HepG2 (cell line): ENCODE results near the gene DNAAF3. TPM values are rescaled to one million over a fixed set of nuclear protein-coding genes. Genes with fewer than 3 reads are reported as not detected.

Source experiments
- GATAD1 ChIP-seq: IDR thresholded peaks from 2 replicates; pipeline ENCODE4 v1.6.1; 2016; ENCODE audit warnings: missing genetic modification reagents, missing compliant biosample characterization
- HHEX ChIP-seq: IDR thresholded peaks from 2 replicates; pipeline ENCODE4 v1.6.1; 2016; ENCODE audit warnings: control low read depth
- HMGXB4 ChIP-seq, 2 experiments: sonication (generic) in 1 of 2; formaldehyde crosslinking in 1 of 2; IDR thresholded peaks; 2 replicates each; pipeline versions ENCODE4 v1.4.0 to v1.6.1; 2018 to 2020; ENCODE audit warnings: missing genetic modification reagents in 2 of 2, borderline replicate concordance in 1 of 2, low read depth in 1 of 2, mild to moderate bottlenecking in 1 of 2, missing biosample characterization in 1 of 2
- NFYB ChIP-seq: sonication (generic); formaldehyde crosslinking; IDR thresholded peaks from 2 replicates; pipeline ENCODE4 v1.4.0; 2020; ENCODE audit warnings: missing genetic modification reagents
- PITX1 ChIP-seq: sonication (generic); formaldehyde crosslinking; IDR thresholded peaks from 2 replicates; pipeline ENCODE4 v1.5.1; 2020; ENCODE audit warnings: mild to moderate bottlenecking, missing genetic modification reagents
- RBM22 ChIP-seq: fragments of 200-400 bp; formaldehyde crosslinking; optimal IDR thresholded peaks from 2 replicates; pipeline ENCODE3; 2017; ENCODE audit warnings: mild to moderate bottlenecking, low read length, moderate library complexity
- RFX3 ChIP-seq: IDR thresholded peaks from 2 replicates; pipeline ENCODE4 v1.6.1; 2016; ENCODE audit warnings: missing biosample characterization, missing genetic modification reagents
- RFX5 ChIP-seq: IDR thresholded peaks from 2 replicates; pipeline ENCODE4 v1.6.1; 2011; ENCODE audit warnings: low read depth, low read length, improper control_type of control experiment
- SALL1 ChIP-seq: sonication (generic); formaldehyde crosslinking; IDR thresholded peaks from 2 replicates; pipeline ENCODE4 v1.8.0; 2022; ENCODE audit warnings: mild to moderate bottlenecking, missing genetic modification reagents
- SP2 ChIP-seq: sonication (generic); formaldehyde crosslinking; IDR thresholded peaks from 2 replicates; pipeline ENCODE4 v1.5.1; 2020; ENCODE audit warnings: mild to moderate bottlenecking, missing genetic modification reagents
- SP4 ChIP-seq: sonication (generic); formaldehyde crosslinking; IDR thresholded peaks from 2 replicates; pipeline ENCODE4 v1.8.1; 2023; ENCODE audit warnings: mild to moderate bottlenecking, missing genetic modification reagents
- SPEN ChIP-seq: sonication (generic); formaldehyde crosslinking; IDR thresholded peaks from 2 replicates; pipeline ENCODE4 v1.5.1; 2020; ENCODE audit warnings: low read depth, mild to moderate bottlenecking, missing genetic modification reagents
- YEATS4 ChIP-seq: sonication (generic); formaldehyde crosslinking; IDR thresholded peaks from 2 replicates; pipeline ENCODE4 v1.4.0; 2020; ENCODE audit warnings: missing genetic modification reagents, borderline replicate concordance
- ZNF549 ChIP-seq: sonication (generic); formaldehyde crosslinking; IDR thresholded peaks from 2 replicates; pipeline ENCODE4 v1.5.0; 2020; ENCODE audit warnings: missing genetic modification reagents
- ZNF772 ChIP-seq: sonication (generic); formaldehyde crosslinking; IDR thresholded peaks from 2 replicates; pipeline ENCODE4 v1.5.0; 2020; ENCODE audit warnings: mild to moderate bottlenecking, missing genetic modification reagents
- ZNF784 ChIP-seq: sonication (generic); formaldehyde crosslinking; IDR thresholded peaks from 2 replicates; pipeline ENCODE4 v1.5.1; 2020; ENCODE audit warnings: missing genetic modification reagents, mild to moderate bottlenecking, borderline replicate concordance
- polyA plus RNA-seq, 8 experiments: library from polyadenylated mRNA; depleted of rRNA in 3 of 8; stranded (reverse) in 7 of 8; unstranded in 1 of 8; fragments of >200 nt; fragmentation: Illumina TruSeq in 4 of 8; extraction: Trizol in 4 of 8; gene quantifications; 2 replicates each; pipeline versions ENCODE4 v1.2.1 to v1.2.3, GENCODE V29; 2011 to 2016; ENCODE audit warnings: low read depth in 4 of 8, missing spikeins in 1 of 8, mixed read lengths in 1 of 8; ENCODE audit not compliant: insufficient read depth in 1 of 8
- total RNA-seq, 5 experiments: library from RNA; depleted of rRNA; stranded (reverse); fragments of >200 nt; fragmentation: Illumina TruSeq; extraction: Trizol; gene quantifications; 2 replicates each; pipeline ENCODE4 v1.2.3, GENCODE V29; 2016; ENCODE audit warnings: low read depth in 1 of 5
- TF ChIP-seq, protein P1 (sequence below): sonication (generic); formaldehyde crosslinking; IDR thresholded peaks from 2 replicates; pipeline ENCODE4 v1.4.0; 2020; ENCODE audit warnings: low read depth, missing genetic modification reagents
- TF ChIP-seq, protein P2 (sequence below): sonication (generic); formaldehyde crosslinking; IDR thresholded peaks from 2 replicates; pipeline ENCODE4 v1.5.1; 2020; ENCODE audit warnings: mild to moderate bottlenecking, missing genetic modification reagents
- TF ChIP-seq, protein P3 (sequence below): sonication (generic); formaldehyde crosslinking; IDR thresholded peaks from 2 replicates; pipeline ENCODE4 v1.8.1; 2023; ENCODE audit warnings: mild to moderate bottlenecking, moderate library complexity, missing genetic modification reagents

DNAAF3 gene
- total and polyA plus RNA-seq, 2 of the 13 experiments (the other 11 are each of a cell fraction or from before 2014, with no cell fraction given): 0.30 to 0.40 TPM

GRCh38 chr19:55166530-55167268 is at the start of gene DNAAF3 (continued):
- TF ChIP-seq RFX5: peak; percentile 63; the same call in 1 of the 2 replicates
- peak; percentile 79 for TF ChIP-seq RBM22
- peak; percentile 16; the same call in 1 of the 2 replicates for TF ChIP-seq ZNF772 (CRISPR knock-in tag)
- peak; percentile 6; the same call in 1 of the 2 replicates for TF ChIP-seq SALL1 (CRISPR knock-in tag)
- peak; percentile 97 for TF ChIP-seq SP4
- TF ChIP-seq SPEN (CRISPR knock-in tag): no peak
- TF ChIP-seq NFYB (CRISPR knock-in tag): peak; percentile 97
- TF ChIP-seq, protein P1, sequence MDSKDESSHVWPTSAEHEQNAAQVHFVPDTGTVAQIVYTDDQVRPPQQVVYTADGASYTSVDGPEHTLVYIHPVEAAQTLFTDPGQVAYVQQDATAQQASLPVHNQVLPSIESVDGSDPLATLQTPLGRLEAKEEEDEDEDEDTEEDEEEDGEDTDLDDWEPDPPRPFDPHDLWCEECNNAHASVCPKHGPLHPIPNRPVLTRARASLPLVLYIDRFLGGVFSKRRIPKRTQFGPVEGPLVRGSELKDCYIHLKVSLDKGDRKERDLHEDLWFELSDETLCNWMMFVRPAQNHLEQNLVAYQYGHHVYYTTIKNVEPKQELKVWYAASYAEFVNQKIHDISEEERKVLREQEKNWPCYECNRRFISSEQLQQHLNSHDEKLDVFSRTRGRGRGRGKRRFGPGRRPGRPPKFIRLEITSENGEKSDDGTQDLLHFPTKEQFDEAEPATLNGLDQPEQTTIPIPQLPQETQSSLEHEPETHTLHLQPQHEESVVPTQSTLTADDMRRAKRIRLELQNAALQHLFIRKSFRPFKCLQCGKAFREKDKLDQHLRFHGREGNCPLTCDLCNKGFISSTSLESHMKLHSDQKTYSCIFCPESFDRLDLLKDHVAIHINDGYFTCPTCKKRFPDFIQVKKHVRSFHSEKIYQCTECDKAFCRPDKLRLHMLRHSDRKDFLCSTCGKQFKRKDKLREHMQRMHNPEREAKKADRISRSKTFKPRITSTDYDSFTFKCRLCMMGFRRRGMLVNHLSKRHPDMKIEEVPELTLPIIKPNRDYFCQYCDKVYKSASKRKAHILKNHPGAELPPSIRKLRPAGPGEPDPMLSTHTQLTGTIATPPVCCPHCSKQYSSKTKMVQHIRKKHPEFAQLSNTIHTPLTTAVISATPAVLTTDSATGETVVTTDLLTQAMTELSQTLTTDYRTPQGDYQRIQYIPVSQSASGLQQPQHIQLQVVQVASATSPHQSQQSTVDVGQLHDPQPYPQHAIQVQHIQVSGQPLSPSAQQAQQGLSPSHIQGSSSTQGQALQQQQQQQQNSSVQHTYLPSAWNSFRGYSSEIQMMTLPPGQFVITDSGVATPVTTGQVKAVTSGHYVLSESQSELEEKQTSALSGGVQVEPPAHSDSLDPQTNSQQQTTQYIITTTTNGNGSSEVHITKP: peak; percentile 100
- TF ChIP-seq, protein P2, sequence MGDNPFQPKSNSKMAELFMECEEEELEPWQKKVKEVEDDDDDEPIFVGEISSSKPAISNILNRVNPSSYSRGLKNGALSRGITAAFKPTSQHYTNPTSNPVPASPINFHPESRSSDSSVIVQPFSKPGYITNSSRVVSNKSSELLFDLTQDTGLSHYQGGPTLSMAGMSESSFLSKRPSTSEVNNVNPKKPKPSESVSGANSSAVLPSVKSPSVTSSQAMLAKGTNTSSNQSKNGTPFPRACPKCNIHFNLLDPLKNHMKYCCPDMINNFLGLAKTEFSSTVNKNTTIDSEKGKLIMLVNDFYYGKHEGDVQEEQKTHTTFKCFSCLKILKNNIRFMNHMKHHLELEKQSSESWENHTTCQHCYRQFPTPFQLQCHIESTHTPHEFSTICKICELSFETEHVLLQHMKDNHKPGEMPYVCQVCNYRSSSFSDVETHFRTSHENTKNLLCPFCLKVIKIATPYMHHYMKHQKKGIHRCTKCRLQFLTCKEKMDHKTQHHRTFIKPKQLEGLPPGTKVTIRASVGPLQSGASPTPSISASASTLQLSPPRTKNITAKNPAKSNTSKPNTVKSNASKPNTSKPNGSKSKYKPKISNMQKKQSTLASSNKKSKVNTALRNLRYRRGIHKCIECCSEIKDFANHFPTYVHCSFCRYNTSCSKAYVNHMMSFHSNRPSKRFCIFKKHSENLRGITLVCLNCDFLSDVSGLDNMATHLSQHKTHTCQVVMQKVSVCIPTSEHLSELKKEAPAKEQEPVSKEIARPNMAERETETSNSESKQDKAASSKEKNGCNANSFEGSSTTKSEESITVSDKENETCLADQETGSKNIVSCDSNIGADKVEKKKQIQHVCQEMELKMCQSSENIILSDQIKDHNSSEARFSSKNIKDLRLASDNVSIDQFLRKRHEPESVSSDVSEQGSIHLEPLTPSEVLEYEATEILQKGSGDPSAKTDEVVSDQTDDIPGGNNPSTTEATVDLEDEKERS: no peak; the same call in 1 of the 2 replicates
- TF ChIP-seq ZNF549 (CRISPR knock-in tag): no peak
- TF ChIP-seq GATAD1 (CRISPR knock-in tag): no peak
- TF ChIP-seq HHEX: no peak
- TF ChIP-seq ZNF784 (CRISPR knock-in tag): no peak
- peak; percentile 98 for TF ChIP-seq RFX3
- TF ChIP-seq, protein P3, sequence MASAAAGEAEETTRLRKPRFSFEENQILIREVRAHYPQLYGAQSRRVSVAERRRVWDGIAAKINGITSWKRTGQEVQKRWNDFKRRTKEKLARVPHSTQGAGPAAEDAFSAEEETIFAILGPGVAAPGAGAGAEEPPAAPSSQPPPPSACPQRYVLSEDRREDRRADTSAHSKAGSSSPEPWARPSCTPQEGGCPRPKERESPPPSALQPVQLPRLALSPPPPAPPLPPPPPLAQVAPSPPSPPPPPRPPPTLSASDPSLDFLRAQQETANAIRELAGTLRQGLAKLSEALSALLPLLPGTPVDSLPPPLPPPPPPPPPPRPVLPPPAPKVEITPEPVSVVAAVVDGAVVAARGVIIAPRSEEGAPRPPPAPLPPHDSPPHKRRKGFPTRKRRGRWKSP (CRISPR knock-in tag): peak; percentile 63
- TF ChIP-seq PITX1 (CRISPR knock-in tag): 0 out of 2 replicates have a peak, but pooled peaks have one; percentile 15
- TF ChIP-seq HMGXB4 (CRISPR knock-in tag; IDR thresholded peaks at IDR 0.05; ENCODE audit: borderline replicate concordance in 1 of 2, low read depth in 1 of 2): peak in 1 of 2 experiments; percentile 12; a peak in 1 of 4 replicates
- TF ChIP-seq YEATS4 (CRISPR knock-in tag): peak; percentile 15; the same call in 1 of the 2 replicates
- peak; percentile 94 for TF ChIP-seq SP2 (CRISPR knock-in tag)
